Myocyte (in vitro differentiated cells): ENCODE measurements around the gene TMEM150C. TPM values are rescaled to one million over a fixed set of nuclear protein-coding genes. Genes with fewer than 3 reads are reported as not detected.
A peak's percentile ranks its signal among the peaks of the same experiment; 100 is the strongest.
"Not testable (repeated sequence)": the region's sequence is repeated elsewhere in the genome, so short reads cannot be mapped to it uniquely, and the experiment has no call there.

Experiments used
- DNase-seq: peaks from one replicate; pipeline ENCODE4 v3.0.0-alpha.2; 2012; ENCODE audit warnings: low read depth
- total RNA-seq: library from RNA; depleted of rRNA; stranded (reverse); fragments of >200 nt; gene quantifications from 2 replicates; pipeline ENCODE4 v1.2.3, GENCODE V29; 2014

Gene TMEM150C
- total RNA-seq, 1 donor from 2014 or later, result 1.5 TPM

- no peak for DNase-seq
Observed at GRCh38 chr4:82569727-82570126, 7.9 kb upstream of the TMEM150C start.

GRCh38 chr4:82569076-82569475, 7.3 kb upstream of the TMEM150C start:
- DNase-seq, result no peak

GRCh38 chr4:82567444-82567843, 5.7 kb upstream of the TMEM150C start:
- DNase-seq, result no peak

- no peak for DNase-seq
Observed at GRCh38 chr4:82562564-82562854, 721 bp upstream of the TMEM150C start.

- no peak for DNase-seq
Observed at GRCh38 chr4:82560853-82561785, 669 bp downstream of the TMEM150C start.

GRCh38 chr4:82559735-82560120, 2.1 kb downstream of the TMEM150C start:
- DNase-seq, result no peak

GRCh38 chr4:82559090-82559734, 2.6 kb downstream of the TMEM150C start:
- not testable (repeated sequence) for DNase-seq

GRCh38 chr4:82555276-82555675, 6.5 kb downstream of the TMEM150C start:
- peak; percentile 16 for DNase-seq

- DNase-seq, result no peak
Observed at GRCh38 chr4:82553020-82553419, 8.8 kb downstream of the TMEM150C start.

GRCh38 chr4:82551734-82552133, 10.1 kb downstream of the TMEM150C start:
- no peak for DNase-seq

- not testable (repeated sequence) for DNase-seq
Observed at GRCh38 chr4:82547850-82548249, 13.9 kb downstream of the TMEM150C start.

- DNase-seq, result no peak
Observed at GRCh38 chr4:82543131-82543530, 18.7 kb downstream of the TMEM150C start.

- DNase-seq, result no peak
Observed at GRCh38 chr4:82542642-82543041, 19.1 kb downstream of the TMEM150C start.

- no peak for DNase-seq
Observed at GRCh38 chr4:82529322-82529721, 32.5 kb downstream of the TMEM150C start.

GRCh38 chr4:82528868-82529267, 32.9 kb downstream of the TMEM150C start:
- DNase-seq, result peak; percentile 2

- no peak for DNase-seq
Observed at GRCh38 chr4:82528074-82528473, 33.7 kb downstream of the TMEM150C start.

GRCh38 chr4:82525307-82525911, 36.4 kb downstream of the TMEM150C start:
- DNase-seq, result no peak

GRCh38 chr4:82524570-82525152, 37.1 kb downstream of the TMEM150C start:
- DNase-seq, result no peak

- no peak for DNase-seq
Observed at GRCh38 chr4:82523179-82523578, 38.6 kb downstream of the TMEM150C start.

GRCh38 chr4:82522472-82522871, 39.3 kb downstream of the TMEM150C start:
- DNase-seq, result no peak

GRCh38 chr4:82521283-82521682, 40.5 kb downstream of the TMEM150C start:
- DNase-seq, result no peak

GRCh38 chr4:82519776-82520175, 42.0 kb downstream of the TMEM150C start:
- no peak for DNase-seq
